ENCODE results near the gene HADH.

- TF ChIP-seq CTCF (IDR thresholded peaks at IDR 0.05): no peak
- no peak for TF ChIP-seq GABPA (IDR thresholded peaks at IDR 0.05; ENCODE audit: low read depth)
- TF ChIP-seq EP300 (IDR thresholded peaks at IDR 0.05; ENCODE audit: borderline replicate concordance in 1 of 2, low read depth in 1 of 2, low read length in 1 of 2): no peak
- TF ChIP-seq FOXJ3 (CRISPR knock-in tag; IDR thresholded peaks at IDR 0.05): no peak
- TF ChIP-seq USF1 (IDR thresholded peaks at IDR 0.05; ENCODE audit: borderline replicate concordance, low read depth): no peak
Measured at GRCh38 chr4:108004646-108005045, 15.0 kb downstream of the HADH start.

All from SK-N-SH (cell line).